Measurements from ENCODE around the gene NAV3.

Gene NAV3

GRCh38 chr12:77855548-77855947 lies 24.9 kb downstream of the NAV3 start:
- Histone ChIP-seq H3K4me1 (ENCODE audit: control insufficient read depth in 2 of 2, insufficient read depth in 1 of 2, low read depth in 1 of 2, low read length in 2 of 2) (no peaks in the 10 kb centered on the region), H3K18ac (ENCODE audit: low read length) (no peak overlapping the region), H3K36me3 (replicated peaks in 1 of 2; ENCODE audit: control insufficient read depth in 2 of 2, insufficient read depth in 2 of 2, low read length in 2 of 2) (no peaks in the 10 kb centered on the region), H2BK5ac (ENCODE audit: low read length) (no peak overlapping the region), H3K9me3 (replicated peaks in 1 of 2; ENCODE audit: control insufficient read depth in 2 of 2, insufficient read depth in 1 of 2, low read depth in 1 of 2, low read length in 2 of 2) (no peaks in the 10 kb centered on the region), H3K9ac (ENCODE audit: low read depth, low read length, poor library complexity) (no peak overlapping the region), H3K27ac (replicated peaks; ENCODE audit: low read length) (no peak overlapping the region), H3K4me2 (ENCODE audit: insufficient read depth, low read length, poor library complexity, severe bottlenecking) (no peak overlapping the region), H4K8ac (ENCODE audit: low read depth, low read length) (no peak overlapping the region), H2BK120ac (ENCODE audit: low read depth, low read length) (no peak overlapping the region), H3K23ac (ENCODE audit: low read depth, low read length, poor library complexity) (no peak overlapping the region), H3K79me1 (ENCODE audit: low read depth, low read length) (no peaks in the 10 kb centered on the region), H3K4ac (ENCODE audit: low read length) (no peak overlapping the region), H2BK12ac (ENCODE audit: low read length) (no peak overlapping the region), H2AFZ (ENCODE audit: low read length) (peak overlapping the region; percentile 31), H2AK5ac (ENCODE audit: low read depth, low read length) (no peak overlapping the region), H3K14ac (ENCODE audit: low read length) (no peak overlapping the region), H3K4me3 (ENCODE audit: low read length in 2 of 2) (no peak overlapping the region), H2BK15ac (ENCODE audit: low read length) (no peak overlapping the region), H3K27me3 (ENCODE audit: control insufficient read depth in 3 of 3, insufficient read depth in 3 of 3, low read depth in 1 of 3, low read length in 3 of 3) (no peaks in the 10 kb centered on the region), H4K91ac (ENCODE audit: low read depth, low read length, poor library complexity) (no peak overlapping the region)
- DNase-seq (ENCODE audit: low spot score), result no peak
- no CpG with 5 or more reads among the region's 5 CpGs for WGBS, 2 donors (ENCODE audit: extremely low coverage in 2 of 2, insufficient read length in 2 of 2, insufficient replicate concordance in 1 of 2)

GRCh38 chr12:77861317-77861716 lies 30.6 kb downstream of the NAV3 start:
- H3K4me1 ChIP-seq (ENCODE audit: control insufficient read depth in 2 of 2, insufficient read depth in 1 of 2, low read depth in 1 of 2, low read length in 2 of 2), result no peaks in the 10 kb centered on the region
- H3K18ac ChIP-seq (ENCODE audit: low read length), result no peak overlapping the region
- H2BK15ac ChIP-seq (ENCODE audit: low read length), result no peak overlapping the region
- H2AFZ ChIP-seq (ENCODE audit: low read length), result no peak overlapping the region
- H3K36me3 ChIP-seq (replicated peaks in 1 of 2; ENCODE audit: control insufficient read depth in 2 of 2, insufficient read depth in 2 of 2, low read length in 2 of 2), result no peaks in the 10 kb centered on the region
- H3K14ac ChIP-seq (ENCODE audit: low read length), result no peak overlapping the region
- no peak overlapping the region for H3K4me3 ChIP-seq (ENCODE audit: low read length in 2 of 2)
- no peak for DNase-seq (ENCODE audit: low spot score)
- H4K8ac ChIP-seq (ENCODE audit: low read depth, low read length), result no peak overlapping the region
- no peak overlapping the region for H2BK120ac ChIP-seq (ENCODE audit: low read depth, low read length)
- no peaks in the 10 kb centered on the region for H3K9me3 ChIP-seq (replicated peaks in 1 of 2; ENCODE audit: control insufficient read depth in 2 of 2, insufficient read depth in 1 of 2, low read depth in 1 of 2, low read length in 2 of 2)
- H2BK5ac ChIP-seq (ENCODE audit: low read length), result no peak overlapping the region
- no peak overlapping the region for H3K9ac ChIP-seq (ENCODE audit: low read depth, low read length, poor library complexity)
- H3K4ac ChIP-seq (ENCODE audit: low read length), result no peak overlapping the region
- H2AK5ac ChIP-seq (ENCODE audit: low read depth, low read length), result no peak overlapping the region
- no peaks in the 10 kb centered on the region for H3K79me1 ChIP-seq (ENCODE audit: low read depth, low read length)
- no peaks in the 10 kb centered on the region for H3K27me3 ChIP-seq (ENCODE audit: control insufficient read depth in 3 of 3, insufficient read depth in 3 of 3, low read depth in 1 of 3, low read length in 3 of 3)
- no peak overlapping the region for H2BK12ac ChIP-seq (ENCODE audit: low read length)
- H3K23ac ChIP-seq (ENCODE audit: low read depth, low read length, poor library complexity), result no peak overlapping the region
- H3K4me2 ChIP-seq (ENCODE audit: insufficient read depth, low read length, poor library complexity, severe bottlenecking), result no peak overlapping the region
- H3K27ac ChIP-seq (replicated peaks; ENCODE audit: low read length), result no peak overlapping the region
- H4K91ac ChIP-seq (ENCODE audit: low read depth, low read length, poor library complexity), result no peak overlapping the region

GRCh38 chr12:77865178-77865577 lies 34.5 kb downstream of the NAV3 start:
- H3K9ac ChIP-seq (ENCODE audit: low read depth, low read length, poor library complexity), result no peak overlapping the region
- H3K4me3 ChIP-seq (ENCODE audit: low read length in 2 of 2), result no peak overlapping the region
- H3K79me1 ChIP-seq (ENCODE audit: low read depth, low read length), result no peaks in the 10 kb centered on the region
- no peak overlapping the region for H4K8ac ChIP-seq (ENCODE audit: low read depth, low read length)
- no CpG with 5 or more reads among the region's 1 CpG for WGBS, 2 donors (ENCODE audit: extremely low coverage in 2 of 2, insufficient read length in 2 of 2, insufficient replicate concordance in 1 of 2)
- no peak overlapping the region for H2BK120ac ChIP-seq (ENCODE audit: low read depth, low read length)
- H3K36me3 ChIP-seq (replicated peaks in 1 of 2; ENCODE audit: control insufficient read depth in 2 of 2, insufficient read depth in 2 of 2, low read length in 2 of 2), result no peaks in the 10 kb centered on the region
- no peaks in the 10 kb centered on the region for H3K9me3 ChIP-seq (replicated peaks in 1 of 2; ENCODE audit: control insufficient read depth in 2 of 2, insufficient read depth in 1 of 2, low read depth in 1 of 2, low read length in 2 of 2)
- H3K4me1 ChIP-seq (ENCODE audit: control insufficient read depth in 2 of 2, insufficient read depth in 1 of 2, low read depth in 1 of 2, low read length in 2 of 2), result no peaks in the 10 kb centered on the region
- no peak overlapping the region for H3K23ac ChIP-seq (ENCODE audit: low read depth, low read length, poor library complexity)
- no peak overlapping the region for H2BK12ac ChIP-seq (ENCODE audit: low read length)
- no peaks in the 10 kb centered on the region for H3K27me3 ChIP-seq (ENCODE audit: control insufficient read depth in 3 of 3, insufficient read depth in 3 of 3, low read depth in 1 of 3, low read length in 3 of 3)
- H4K91ac ChIP-seq (ENCODE audit: low read depth, low read length, poor library complexity), result no peak overlapping the region
- no peak overlapping the region for H3K4me2 ChIP-seq (ENCODE audit: insufficient read depth, low read length, poor library complexity, severe bottlenecking)
- no peak overlapping the region for H2AFZ ChIP-seq (ENCODE audit: low read length)
- no peak overlapping the region for H3K14ac ChIP-seq (ENCODE audit: low read length)
- H2BK15ac ChIP-seq (ENCODE audit: low read length), result no peak overlapping the region
- no peak for DNase-seq (ENCODE audit: low spot score)
- H2AK5ac ChIP-seq (ENCODE audit: low read depth, low read length), result no peak overlapping the region
- no peak overlapping the region for H3K4ac ChIP-seq (ENCODE audit: low read length)
- H3K18ac ChIP-seq (ENCODE audit: low read length), result no peak overlapping the region
- no peak overlapping the region for H2BK5ac ChIP-seq (ENCODE audit: low read length)
- no peak overlapping the region for H3K27ac ChIP-seq (replicated peaks; ENCODE audit: low read length)

DNA sequence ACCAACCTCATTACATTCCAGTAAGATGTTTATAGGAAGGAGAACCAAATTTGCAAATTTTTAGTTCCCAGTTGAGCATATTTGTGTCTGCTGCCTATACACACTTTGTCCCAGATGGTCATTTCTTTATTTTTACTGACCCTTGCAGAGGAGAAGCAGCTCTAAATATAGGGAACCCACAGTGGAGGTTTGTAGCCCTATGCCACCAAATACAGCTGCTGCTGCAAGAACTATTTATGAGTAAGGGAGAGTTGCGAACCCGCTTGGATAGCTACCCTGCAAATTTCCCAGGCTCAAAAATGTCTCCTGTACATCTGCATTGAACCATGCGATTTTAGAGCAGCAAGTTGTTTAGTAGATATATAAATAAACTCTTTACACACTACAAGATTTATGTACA lies 48.2 kb downstream of the NAV3 start:
- H4K91ac ChIP-seq (ENCODE audit: low read depth, low read length, poor library complexity), result no peak overlapping the region
- no peak overlapping the region for H3K4me3 ChIP-seq (ENCODE audit: low read length in 2 of 2)
- H2BK12ac ChIP-seq (ENCODE audit: low read length), result no peak overlapping the region
- no peaks in the 10 kb centered on the region for H3K9me3 ChIP-seq (replicated peaks in 1 of 2; ENCODE audit: control insufficient read depth in 2 of 2, insufficient read depth in 1 of 2, low read depth in 1 of 2, low read length in 2 of 2)
- H3K4ac ChIP-seq (ENCODE audit: low read length), result no peak overlapping the region
- H3K4me1 ChIP-seq (ENCODE audit: control insufficient read depth in 2 of 2, insufficient read depth in 1 of 2, low read depth in 1 of 2, low read length in 2 of 2), result no peaks in the 10 kb centered on the region
- H3K14ac ChIP-seq (ENCODE audit: low read length), result no peak overlapping the region
- WGBS, 2 donors (ENCODE audit: extremely low coverage in 2 of 2, insufficient read length in 2 of 2, insufficient replicate concordance in 1 of 2), result no CpG with 5 or more reads among the region's 3 CpGs
- H3K79me1 ChIP-seq (ENCODE audit: low read depth, low read length), result no peaks in the 10 kb centered on the region
- no peak overlapping the region for H3K4me2 ChIP-seq (ENCODE audit: insufficient read depth, low read length, poor library complexity, severe bottlenecking)
- no peak overlapping the region for H2AK5ac ChIP-seq (ENCODE audit: low read depth, low read length)
- no peak overlapping the region for H2AFZ ChIP-seq (ENCODE audit: low read length)
- no peak for DNase-seq (ENCODE audit: low spot score)
- H3K23ac ChIP-seq (ENCODE audit: low read depth, low read length, poor library complexity), result no peak overlapping the region
- H3K18ac ChIP-seq (ENCODE audit: low read length), result no peak overlapping the region
- H3K27ac ChIP-seq (replicated peaks; ENCODE audit: low read length), result no peak overlapping the region
- no peak overlapping the region for H3K9ac ChIP-seq (ENCODE audit: low read depth, low read length, poor library complexity)
- no peak overlapping the region for H2BK15ac ChIP-seq (ENCODE audit: low read length)
- H3K27me3 ChIP-seq (ENCODE audit: control insufficient read depth in 3 of 3, insufficient read depth in 3 of 3, low read depth in 1 of 3, low read length in 3 of 3), result no peaks in the 10 kb centered on the region
- H3K36me3 ChIP-seq (replicated peaks in 1 of 2; ENCODE audit: control insufficient read depth in 2 of 2, insufficient read depth in 2 of 2, low read length in 2 of 2), result no peaks in the 10 kb centered on the region
- H2BK5ac ChIP-seq (ENCODE audit: low read length), result no peak overlapping the region
- no peak overlapping the region for H2BK120ac ChIP-seq (ENCODE audit: low read depth, low read length)
- H4K8ac ChIP-seq (ENCODE audit: low read depth, low read length), result no peak overlapping the region

Measured in neuronal stem cell (in vitro differentiated cells).